DOHH2 (cell line): ENCODE data around the gene PTPN12.

Experiments
- H3F3A ChIP-seq: fragments of 200-600 bp; sonication (generic), shearing (Covaris generic); 2 replicates; pipeline ENCODE4 v1.6.0; 2016; ENCODE audit warnings: antibody characterized with exemption, mild to moderate bottlenecking; ENCODE audit not compliant: control insufficient read depth, insufficient read depth
- H3K27ac ChIP-seq: fragments of 200-600 bp; sonication (generic); 2 replicates; pipeline ENCODE4 v1.5.1; 2014; ENCODE audit warnings: low read depth, mild to moderate bottlenecking, low read length, moderate library complexity
- H3K27me3 ChIP-seq: fragments of 200-600 bp; sonication (generic); 2 replicates; pipeline ENCODE4 v1.6.1; 2014; ENCODE audit warnings: mild to moderate bottlenecking, low read length, mixed read lengths; ENCODE audit not compliant: control insufficient read depth
- H3K36me3 ChIP-seq: fragments of 200-600 bp; sonication (generic); 2 replicates; pipeline ENCODE4 v1.6.1; 2014; ENCODE audit warnings: mild to moderate bottlenecking, low read length, moderate library complexity, mixed read lengths; ENCODE audit not compliant: control insufficient read depth
- H3K4me1 ChIP-seq: fragments of 200-600 bp; sonication (generic); 2 replicates; pipeline ENCODE4 v1.6.1; 2014; ENCODE audit warnings: mild to moderate bottlenecking, low read length, mixed read lengths; ENCODE audit not compliant: control insufficient read depth
- H3K4me2 ChIP-seq: fragments of 200-600 bp; sonication (generic); 2 replicates; pipeline ENCODE4 v1.6.0; 2014; ENCODE audit warnings: mild to moderate bottlenecking, low read length, moderate library complexity
- H3K4me3 ChIP-seq: fragments of 200-600 bp; sonication (generic); 2 replicates; pipeline ENCODE4 v1.5.1; 2014; ENCODE audit warnings: mild to moderate bottlenecking, low read length, mixed read lengths
- H3K79me2 ChIP-seq: fragments of 200-600 bp; sonication (generic); 2 replicates; pipeline ENCODE4 v1.6.1; 2014; ENCODE audit warnings: mild to moderate bottlenecking, low read length, mixed read lengths; ENCODE audit not compliant: control insufficient read depth
- H3K9me2 ChIP-seq: fragments of 200-600 bp; sonication (generic); replicated peaks from 2 replicates; pipeline ENCODE4 v1.6.1; 2014; ENCODE audit warnings: mild to moderate bottlenecking, low read length, mixed read lengths; ENCODE audit not compliant: control insufficient read depth
- H3K9me3 ChIP-seq: fragments of 200-600 bp; sonication (generic); 2 replicates; pipeline ENCODE4 v1.6.1; 2014; ENCODE audit warnings: antibody characterized with exemption, low read length, mixed read lengths; ENCODE audit not compliant: control insufficient read depth, insufficient read depth
- H4K20me1 ChIP-seq: fragments of 200-600 bp; sonication (generic); 2 replicates; pipeline ENCODE4 v1.6.0; 2014; ENCODE audit warnings: low read depth, mild to moderate bottlenecking, antibody characterized with exemption, low read length, moderate library complexity; ENCODE audit not compliant: control insufficient read depth, insufficient read depth
- EZH2phosphoT487 ChIP-seq: fragments of 200-600 bp; sonication (generic); IDR thresholded peaks from 2 replicates; pipeline ENCODE4 v1.6.1; 2017; ENCODE audit warnings: borderline replicate concordance, mild to moderate bottlenecking, antibody characterized with exemption, low read length, moderate library complexity, mixed read lengths
- TF ChIP-seq, protein P1 (sequence below): fragments of 200-600 bp; sonication (generic); IDR thresholded peaks from one replicate; pipeline ENCODE4 v1.5.1; 2014; ENCODE audit warnings: antibody characterized with exemption, mild to moderate bottlenecking, low read depth, low read length; ENCODE audit not compliant: poor library complexity, severe bottlenecking

PTPN12 gene

DNA sequence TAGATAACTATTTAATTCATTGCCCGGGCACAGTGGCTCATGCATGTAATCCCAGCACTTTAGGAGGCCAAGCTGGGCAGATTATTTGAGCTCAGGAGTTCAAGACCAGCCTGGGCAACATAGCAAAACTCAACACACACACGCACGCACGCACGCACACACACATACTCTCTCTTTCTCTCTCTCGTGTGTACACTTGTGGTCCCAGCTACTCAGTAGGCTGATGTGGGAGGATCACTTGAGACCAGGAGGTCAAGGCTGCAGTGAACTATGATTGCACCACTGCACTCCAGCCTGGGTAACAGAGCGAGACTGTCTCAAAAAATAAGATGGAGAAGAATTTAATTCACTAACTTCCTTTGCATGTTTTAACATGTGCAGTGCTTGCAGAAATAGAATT is 38.1 kb downstream of the PTPN12 start:
- no peaks in the 10 kb centered on the region for H3F3A ChIP-seq
- TF ChIP-seq EZH2phosphoT487: no peak
- TF ChIP-seq, protein P1, sequence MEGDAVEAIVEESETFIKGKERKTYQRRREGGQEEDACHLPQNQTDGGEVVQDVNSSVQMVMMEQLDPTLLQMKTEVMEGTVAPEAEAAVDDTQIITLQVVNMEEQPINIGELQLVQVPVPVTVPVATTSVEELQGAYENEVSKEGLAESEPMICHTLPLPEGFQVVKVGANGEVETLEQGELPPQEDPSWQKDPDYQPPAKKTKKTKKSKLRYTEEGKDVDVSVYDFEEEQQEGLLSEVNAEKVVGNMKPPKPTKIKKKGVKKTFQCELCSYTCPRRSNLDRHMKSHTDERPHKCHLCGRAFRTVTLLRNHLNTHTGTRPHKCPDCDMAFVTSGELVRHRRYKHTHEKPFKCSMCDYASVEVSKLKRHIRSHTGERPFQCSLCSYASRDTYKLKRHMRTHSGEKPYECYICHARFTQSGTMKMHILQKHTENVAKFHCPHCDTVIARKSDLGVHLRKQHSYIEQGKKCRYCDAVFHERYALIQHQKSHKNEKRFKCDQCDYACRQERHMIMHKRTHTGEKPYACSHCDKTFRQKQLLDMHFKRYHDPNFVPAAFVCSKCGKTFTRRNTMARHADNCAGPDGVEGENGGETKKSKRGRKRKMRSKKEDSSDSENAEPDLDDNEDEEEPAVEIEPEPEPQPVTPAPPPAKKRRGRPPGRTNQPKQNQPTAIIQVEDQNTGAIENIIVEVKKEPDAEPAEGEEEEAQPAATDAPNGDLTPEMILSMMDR: no peak

DNA sequence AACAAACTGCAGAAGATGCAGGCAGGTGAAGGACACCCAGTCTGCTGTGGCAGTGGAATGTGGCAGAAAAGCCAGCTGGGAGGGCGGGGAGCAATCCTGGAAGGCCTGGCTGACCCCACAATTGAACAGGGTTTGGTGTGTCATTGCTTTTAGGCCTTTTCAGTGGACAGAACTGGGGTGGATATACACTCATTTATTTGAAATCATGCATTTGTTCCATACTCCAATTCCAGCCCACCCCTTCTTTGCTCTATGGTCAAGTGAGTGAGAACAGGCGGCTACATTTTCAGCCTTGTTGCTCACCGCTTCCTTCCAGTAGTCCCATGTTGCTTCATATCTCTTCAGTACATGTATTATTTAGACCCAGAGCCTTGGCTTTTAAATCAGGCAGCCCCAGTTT is 39.8 kb downstream of the PTPN12 start:
- Histone ChIP-seq H3K9me2 (no peaks in the 10 kb centered on the region), H3K4me2 (no peak overlapping the region), H3K79me2 (no peaks in the 10 kb centered on the region), H3K27ac (no peak overlapping the region), H3K9me3 (no peaks in the 10 kb centered on the region), H4K20me1 (no peaks in the 10 kb centered on the region), H3K4me3 (no peak overlapping the region), H3K27me3 (no peaks in the 10 kb centered on the region), H3K36me3 (no peaks in the 10 kb centered on the region), H3K4me1 (no peaks in the 10 kb centered on the region), H3F3A (no peaks in the 10 kb centered on the region)
- no peak for TF ChIP-seq EZH2phosphoT487
- TF ChIP-seq, protein P1: no peak

More for the DNA sequence above, 38.1 kb downstream of the PTPN12 start:
- H3K4me2 ChIP-seq: no peak overlapping the region
- no peak overlapping the region for H3K4me3 ChIP-seq
- no peak overlapping the region for H3K27ac ChIP-seq
- H3K36me3 ChIP-seq: no peaks in the 10 kb centered on the region
- no peaks in the 10 kb centered on the region for H3K9me2 ChIP-seq
- H3K27me3 ChIP-seq: no peaks in the 10 kb centered on the region
- no peaks in the 10 kb centered on the region for H3K4me1 ChIP-seq
- H3K79me2 ChIP-seq: no peaks in the 10 kb centered on the region
- H4K20me1 ChIP-seq: no peaks in the 10 kb centered on the region
- H3K9me3 ChIP-seq: no peaks in the 10 kb centered on the region

DNA sequence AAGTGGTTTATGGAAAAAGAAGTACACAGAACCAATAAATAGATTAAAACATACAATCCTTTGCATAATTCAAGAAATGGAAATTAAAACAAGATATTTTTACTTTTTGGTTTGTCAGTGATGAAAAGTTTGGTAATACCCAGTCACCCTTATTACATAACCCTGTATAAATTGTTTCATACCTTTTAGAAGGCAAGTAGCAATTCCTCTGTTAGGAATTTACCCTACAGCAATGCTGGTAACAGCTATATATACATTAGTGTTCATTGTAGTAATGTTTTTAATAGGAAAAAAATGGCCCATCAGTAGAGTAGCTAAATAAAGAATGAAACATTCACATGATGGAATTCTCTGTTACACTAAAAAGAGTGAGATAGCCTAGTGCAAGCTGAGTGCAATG is 42.7 kb downstream of the PTPN12 start:
- Histone ChIP-seq H3K4me2 (no peak overlapping the region), H3K79me2 (no peaks in the 10 kb centered on the region), H3K9me2 (no peaks in the 10 kb centered on the region), H3K36me3 (no peaks in the 10 kb centered on the region), H4K20me1 (no peaks in the 10 kb centered on the region), H3K4me3 (no peak overlapping the region), H3K9me3 (no peaks in the 10 kb centered on the region), H3K4me1 (no peaks in the 10 kb centered on the region), H3K27me3 (no peaks in the 10 kb centered on the region), H3F3A (no peaks in the 10 kb centered on the region), H3K27ac (no peak overlapping the region)
- TF ChIP-seq, protein P1: no peak
- no peak for TF ChIP-seq EZH2phosphoT487

DNA sequence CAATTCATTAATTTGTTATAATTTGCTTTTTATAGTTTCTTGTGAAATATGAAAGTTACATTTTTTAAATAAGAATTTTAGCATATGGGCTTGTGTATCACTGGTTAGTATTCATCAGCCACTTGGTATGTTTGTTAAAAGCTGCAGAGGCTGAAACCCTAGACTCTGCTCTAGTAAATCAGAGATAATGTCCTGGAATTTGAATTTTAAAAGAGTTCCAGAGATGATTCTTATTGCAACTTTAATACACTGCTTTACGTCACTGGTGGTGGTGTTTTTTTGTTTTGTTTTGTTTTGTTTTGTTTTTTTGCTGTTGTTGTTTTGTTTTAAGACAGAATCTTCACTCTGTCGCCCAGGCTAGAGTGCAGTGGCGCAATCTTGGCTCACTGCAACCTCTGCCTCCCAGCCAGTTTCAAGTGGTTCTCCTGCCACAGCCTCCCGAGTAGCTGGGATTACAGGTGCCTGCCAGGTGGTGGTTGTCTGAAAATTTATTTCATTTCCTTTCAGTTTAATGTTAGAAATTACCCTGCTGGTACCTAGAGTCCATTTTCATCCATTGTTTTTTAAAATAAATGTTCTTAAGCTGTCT is 43.8 kb downstream of the PTPN12 start:
- Histone ChIP-seq H3K79me2 (no peaks in the 10 kb centered on the region), H4K20me1 (no peaks in the 10 kb centered on the region), H3K4me1 (no peaks in the 10 kb centered on the region), H3K4me3 (no peak overlapping the region), H3K9me2 (no peaks in the 10 kb centered on the region), H3K27ac (no peak overlapping the region), H3K27me3 (no peaks in the 10 kb centered on the region), H3K9me3 (no peaks in the 10 kb centered on the region), H3K4me2 (no peak overlapping the region), H3K36me3 (no peaks in the 10 kb centered on the region), H3F3A (no peaks in the 10 kb centered on the region)
- TF ChIP-seq, protein P1: no peak
- TF ChIP-seq EZH2phosphoT487: no peak
